Left renal cortex interstitium (tissue), 4 donors: ENCODE measurements around the gene CISH. TPM values are rescaled to one million over a fixed set of nuclear protein-coding genes. Genes with fewer than 3 reads are reported as not detected.
A peak's percentile ranks its signal among the peaks of the same experiment; 100 is the strongest.

Experiments
- DNase-seq, 4 donors: peaks; one replicate each; pipeline ENCODE4 v3.0.0-alpha.2; 2013; ENCODE audit warnings: low read depth in 4 of 4, low spot score in 2 of 4, missing footprints in 1 of 4
- polyA plus RNA-seq, 4 donors: library from polyadenylated mRNA; unstranded; fragments of 120-200 nt; gene quantifications; one replicate each; pipeline ENCODE4 v1.2.1, GENCODE V29; 2013; ENCODE audit not compliant: insufficient read length in 4 of 4

Gene CISH
- polyA plus RNA-seq, 4 donors: 31.8 to 36.3 (median 36.2) TPM

GRCh38 chr3:50573566-50574443, 37.8 kb downstream of the CISH start:
- no peak for DNase-seq

DNA sequence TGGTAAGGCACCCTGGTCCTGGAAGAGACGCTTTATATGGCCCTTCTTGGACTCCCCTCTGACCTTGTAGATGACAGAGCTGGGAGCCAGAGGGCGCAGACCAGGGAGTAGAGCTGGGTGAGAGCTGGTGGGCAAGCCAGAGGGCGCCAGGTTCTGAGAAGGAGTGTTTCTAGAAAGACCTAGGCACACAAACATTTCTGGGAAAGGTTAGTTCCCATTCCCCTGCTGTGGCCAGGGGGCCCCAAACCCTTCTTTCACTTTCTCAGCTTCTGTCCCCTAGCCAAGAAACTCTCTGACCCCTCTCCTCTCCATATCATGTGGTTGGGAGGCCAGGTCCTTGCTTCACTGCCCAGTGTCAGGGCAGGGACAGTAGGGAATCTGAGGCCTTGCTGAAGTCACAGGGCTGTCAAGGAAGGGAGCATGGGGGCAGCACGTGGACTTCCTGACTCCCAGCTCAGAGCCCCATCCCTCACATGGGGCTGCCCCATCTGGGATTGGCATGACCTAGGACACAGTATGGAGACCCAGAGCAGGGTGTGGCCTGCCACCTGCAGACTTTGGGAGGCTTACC, 38.7 kb downstream of the CISH start:
- no peak for DNase-seq

DNA sequence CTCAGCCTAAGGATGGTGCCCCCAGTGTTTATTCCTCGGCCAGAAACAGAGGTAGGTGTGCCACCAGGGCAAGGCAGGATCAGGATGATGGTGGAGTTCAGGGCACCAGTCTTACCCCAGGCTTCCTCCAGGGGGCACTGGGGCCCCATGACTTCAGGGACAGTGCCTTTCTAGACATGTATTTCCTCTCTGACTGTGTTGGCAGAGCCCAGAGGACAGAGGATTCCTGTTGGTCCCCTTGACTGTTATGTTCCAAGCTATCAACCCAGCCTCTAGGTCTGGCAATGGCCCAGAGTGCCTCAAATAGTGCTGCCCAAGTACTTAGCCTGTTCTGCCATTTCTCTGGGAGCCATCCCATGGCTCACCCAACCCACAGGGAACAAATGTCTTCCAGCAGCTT, 39.4 kb downstream of the CISH start:
- peak in 2 of 4 donors; percentile 46 to 51 for DNase-seq

DNA sequence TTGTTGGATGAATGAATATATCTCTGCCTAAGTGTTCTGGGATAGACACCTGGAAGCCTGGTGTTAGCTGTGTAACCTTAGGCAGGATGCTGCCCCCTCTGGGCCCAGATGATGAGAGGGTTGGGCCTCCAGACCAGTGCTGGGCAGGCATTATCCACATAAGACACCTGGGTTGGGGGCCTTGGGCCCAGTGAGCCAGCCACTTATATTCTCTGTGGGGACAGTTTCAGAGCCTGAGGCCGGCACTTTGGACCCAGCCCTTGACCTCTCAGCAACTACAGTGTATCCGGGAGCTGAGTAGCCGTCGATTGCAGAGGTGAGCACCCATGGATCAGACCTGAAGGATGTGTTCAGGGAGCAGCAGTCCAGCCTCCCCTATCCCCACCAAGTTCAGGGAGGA, 40.1 kb downstream of the CISH start:
- DNase-seq: no peak

GRCh38 chr3:50570508-50571279, 40.9 kb downstream of the CISH start:
- DNase-seq: no peak

DNA sequence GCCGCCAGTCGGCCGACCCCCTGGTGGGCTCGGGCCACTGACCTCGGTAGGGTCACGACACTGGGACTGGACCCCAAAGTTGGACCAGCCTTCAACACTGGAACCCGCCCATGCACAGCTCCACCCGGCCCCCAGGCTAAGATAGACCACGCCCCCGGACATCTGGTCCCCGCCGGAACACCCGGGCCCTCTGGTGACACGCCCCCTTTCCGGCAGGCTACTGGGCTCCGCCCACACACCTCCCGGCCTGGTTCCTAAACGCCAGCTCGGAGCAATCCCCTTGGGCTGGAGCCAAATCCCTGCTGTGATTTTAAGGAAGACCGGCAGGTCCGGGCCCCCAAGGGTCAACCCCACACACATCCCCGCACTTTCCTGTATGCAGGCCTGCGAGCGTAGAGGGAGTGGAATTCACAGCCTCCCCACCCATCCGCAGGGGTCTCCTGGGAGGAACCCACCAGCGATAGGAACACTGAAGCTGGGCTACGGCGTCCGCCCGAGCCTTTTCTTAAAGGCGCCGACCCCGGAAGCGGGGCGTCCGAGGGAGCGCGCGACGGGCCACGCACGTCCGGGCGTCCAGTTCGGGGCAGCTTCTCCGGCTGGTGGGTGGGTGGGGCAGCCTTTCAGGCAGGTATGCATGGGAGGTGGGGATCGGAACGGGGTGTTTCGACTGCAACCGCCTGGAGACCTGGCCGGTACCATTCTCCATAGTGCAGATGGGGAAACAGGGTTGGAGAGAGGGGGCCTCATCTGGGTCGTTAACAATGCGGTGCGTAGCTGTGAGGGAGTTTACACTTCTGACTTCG, 42.4 kb downstream of the CISH start, which contains the start of gene HEMK1:
HEMK1 (plus strand) TSS at position 576 of the 803 bp plus-strand sequence. CDS start 1,583 bp downstream, outside the sequence.
- peak; percentile 94 to 97 (median 96) for DNase-seq

GRCh38 chr3:50567386-50568167, 44.0 kb downstream of the CISH start, which contains the start of gene C3orf18:
C3orf18 (minus strand) TSS chr3:50567747; CDS start chr3:50565699, 2,048 bp downstream.
- peak in 2 of 4 donors; percentile 50 to 78 for DNase-seq

DNA sequence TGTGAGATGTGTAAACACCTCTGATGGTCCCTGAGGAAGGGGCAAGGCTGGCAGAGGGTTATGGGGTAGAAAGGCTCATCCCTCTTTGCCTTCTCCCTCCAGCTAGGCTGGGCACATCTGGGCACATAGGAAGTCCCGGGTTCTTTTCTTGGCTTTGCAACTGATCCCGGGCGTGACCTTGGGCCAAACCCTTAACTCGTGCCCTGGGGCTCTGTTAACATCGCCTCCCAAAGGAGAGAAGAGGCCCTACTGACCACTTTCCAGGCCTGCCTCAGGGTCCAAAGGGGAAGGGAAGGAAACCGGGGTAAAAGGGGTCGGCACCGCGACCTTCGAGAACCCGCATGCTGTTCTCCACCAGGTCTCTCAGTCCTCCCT, 44.6 kb downstream of the CISH start:
- no peak for DNase-seq

DNA sequence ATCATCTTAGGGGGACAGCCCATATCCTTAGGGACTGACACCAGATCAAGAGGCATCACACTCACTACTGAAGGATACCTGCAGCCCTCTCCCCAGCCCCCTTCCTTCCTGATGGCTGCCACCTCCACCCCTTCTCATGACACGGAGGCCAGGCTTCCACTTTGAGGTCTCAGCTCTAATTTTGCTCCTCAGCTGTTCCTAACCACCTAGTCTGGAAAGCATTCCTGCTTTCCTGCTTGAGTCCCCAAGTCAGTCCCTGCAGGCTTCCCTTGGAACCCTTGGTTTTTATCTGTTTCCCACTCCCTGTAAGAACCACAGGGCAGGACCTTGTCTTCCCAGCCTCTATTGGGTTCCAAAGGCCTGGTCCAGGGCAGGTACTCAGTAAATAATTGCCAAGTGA, 47.3 kb downstream of the CISH start:
- DNase-seq: no peak

- no peak for DNase-seq
Observed at GRCh38 chr3:50563867-50564266, 47.7 kb downstream of the CISH start.

- no peak for DNase-seq
Observed at GRCh38 chr3:50562861-50563260, 48.7 kb downstream of the CISH start.

DNA sequence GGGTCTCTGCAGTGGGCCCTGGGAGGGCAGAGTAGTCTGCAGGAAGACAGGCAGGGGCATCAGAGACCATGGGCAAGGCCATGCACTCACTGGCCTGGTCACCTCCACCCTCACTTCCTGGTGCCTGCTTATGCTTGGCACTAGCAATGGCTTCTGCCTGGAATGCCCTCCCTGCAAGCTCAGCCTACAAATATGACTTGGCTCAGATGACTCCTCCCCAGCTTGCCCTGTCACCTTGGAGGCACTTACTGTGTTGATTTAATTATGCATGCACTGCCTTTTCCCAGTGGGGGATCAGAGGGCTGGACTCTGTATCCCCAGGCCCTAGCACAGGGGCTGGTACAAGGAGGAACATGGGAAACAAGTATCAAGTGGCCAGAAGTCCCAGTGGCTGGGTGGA, 51.9 kb downstream of the CISH start:
- no peak for DNase-seq

DNA sequence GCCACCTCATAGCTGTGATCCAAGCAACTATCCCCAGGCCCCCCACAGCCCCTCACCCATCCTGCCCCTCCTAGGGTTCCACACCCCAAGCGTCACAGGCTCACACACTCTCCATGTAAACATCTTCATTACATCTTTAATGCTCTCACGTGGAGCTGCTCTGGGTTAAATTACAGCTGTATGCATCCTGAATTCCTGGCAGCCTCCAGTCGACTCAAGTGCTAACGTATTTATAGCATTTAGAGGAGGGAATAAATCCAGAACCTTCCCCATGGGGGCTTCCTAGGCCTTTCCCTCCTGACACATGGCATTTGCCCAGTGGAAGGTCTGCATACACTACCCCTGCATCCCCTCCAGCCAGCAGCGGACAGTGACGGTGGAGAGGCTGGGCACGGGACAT, 53.7 kb downstream of the CISH start:
- no peak for DNase-seq

DNA sequence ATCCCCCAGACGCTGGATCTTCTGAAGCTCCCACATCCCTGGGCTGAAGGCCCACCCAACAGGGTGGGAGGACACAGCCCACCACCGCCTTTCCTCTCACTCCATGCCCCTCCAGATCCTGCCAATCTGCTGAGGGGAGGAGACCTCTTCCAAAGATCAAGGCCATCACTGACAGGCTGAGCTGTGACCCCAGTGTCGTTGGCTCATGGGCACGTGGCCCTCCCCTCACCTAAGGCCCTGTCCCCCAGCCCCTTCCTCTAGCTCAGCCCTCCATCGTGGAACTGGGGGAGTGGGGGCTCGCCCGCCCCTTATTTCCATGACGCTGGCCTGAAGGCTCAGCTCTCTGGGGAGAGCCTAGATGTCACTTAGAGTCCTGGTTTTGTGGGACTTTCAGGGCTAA, 54.5 kb downstream of the CISH start:
- DNase-seq: no peak

Other genes starting within 250 kb of the CISH start
- gene CACNA2D2, start 108.1 kb downstream of the CISH start, polyA plus RNA-seq: 10 to 100 TPM; 13.3 to 18.6 (median 16.3) TPM
- gene C3orf18, start 44.0 kb downstream of the CISH start, polyA plus RNA-seq: 10 to 100 TPM; 15.4 to 20.8 (median 17.4) TPM
- gene HEMK1, start 42.3 kb downstream of the CISH start, polyA plus RNA-seq: 10 to 100 TPM; 18.7 to 32.1 (median 25.6) TPM
- 10 to 100 TPM; 55.1 to 63.3 (median 58.3) TPM for gene MAPKAPK3, start 5.4 kb upstream of the CISH start, polyA plus RNA-seq
- gene DOCK3, start 63.2 kb upstream of the CISH start, polyA plus RNA-seq: 1 to 10 TPM in 3 of 4 donors, under 1 TPM in 1; 0.78 to 2.2 (median 1.7) TPM